HG02943 (cell line): Measurements from ENCODE around the gene PRSS2.

ENCODE experiments used
- ATAC-seq: cut with Tn5 transposase; IDR thresholded peaks from one replicate; pipeline ENCODE4 v1.9.1; 2021; ENCODE audit warnings: mild to moderate bottlenecking, low read depth, moderate library complexity; ENCODE audit not compliant: unreplicated experiment

Gene PRSS2

GRCh38 chr7:142819530-142819929 lies 48.8 kb downstream of the PRSS2 start:
- no peak for ATAC-seq

GRCh38 chr7:142822714-142823113 lies 51.9 kb downstream of the PRSS2 start:
- ATAC-seq = no peak
